Activated naive CD4-positive, alpha-beta T cell treated with anti-CD3 and anti-CD28 coated beads for 36 hours (primary cell): ENCODE measurements around the gene RNF223. TPM values are rescaled to one million over a fixed set of nuclear protein-coding genes. Genes with fewer than 3 reads are reported as not detected.
"Not testable (repeated sequence)": the region's sequence is repeated elsewhere in the genome, so short reads cannot be mapped to it uniquely, and the experiment has no call there.

Experiments
- CTCF ChIA-PET: fragments of 350-600 bp; sonication (Branson Sonifier 250); formaldehyde crosslinking; loops from one replicate; lab custom pipeline; 2021; ENCODE audit warnings: antibody characterized with exemption; lab: Charles Lee
- DNase-seq: peaks from one replicate; pipeline ENCODE4 v3.0.0-alpha.2; 2020
- H3K27ac Mint-ChIP-seq: one replicate; pipeline ENCODE4 v1.8.0; 2021; ENCODE audit warnings: mild to moderate bottlenecking, mixed read lengths
- H3K27me3 Mint-ChIP-seq: one replicate; pipeline ENCODE4 v1.8.0; 2021; ENCODE audit warnings: low read depth, mixed read lengths
- H3K36me3 Mint-ChIP-seq: one replicate; pipeline ENCODE4 v1.8.0; 2021; ENCODE audit warnings: low read depth, mixed read lengths
- H3K4me1 Mint-ChIP-seq: one replicate; pipeline ENCODE4 v1.8.0; 2021; ENCODE audit warnings: low read depth, mixed read lengths
- H3K4me3 Mint-ChIP-seq: one replicate; pipeline ENCODE4 v1.8.0; 2021; ENCODE audit warnings: mild to moderate bottlenecking, moderate library complexity, mixed read lengths
- H3K9me3 Mint-ChIP-seq: one replicate; pipeline ENCODE4 v1.8.0; 2021; ENCODE audit warnings: mixed read lengths
- intact Hi-C: fragments of 100-400 bp; cut with micrococcal nuclease; formaldehyde crosslinking; loops from one replicate; pipeline ENCODE4 v1.15.1; 2023
- total RNA-seq, 2 experiments: library from RNA; stranded (reverse); gene quantifications; one replicate each; pipeline ENCODE4 v1.2.3, GENCODE V29; 2021

The RNF223 gene
- total RNA-seq, 2 experiments from 2014 or later, result not detected

GRCh38 chr1:1063945-1064831 is 9.9 kb downstream of the RNF223 start:
- H3K4me1 Mint-ChIP-seq, result peaks cover 46% of the 10 kb centered on the region

GRCh38 chr1:1063261-1063944 is 10.7 kb downstream of the RNF223 start:
- DNase-seq, result no peak
- H3K27me3 Mint-ChIP-seq, result peaks cover 16% of the 10 kb centered on the region
- peaks cover 6% of the 10 kb centered on the region for H3K36me3 Mint-ChIP-seq
- peak overlapping the region; percentile 84 for H3K27ac Mint-ChIP-seq
- intact Hi-C loops, result loop anchor here (1.0 kb wide), 1 partner anchor 79 kb away; no protein-coding TSS in a partner anchor
- CTCF ChIA-PET, result interaction anchor here (0.6 to 3.1 kb wide), 18 partner anchors 15 to 242 kb away, joined by 3 to 39 read pairs (median 4); partner anchors contain the start of genes ISG15 and PERM1
- peaks cover 51% of the 10 kb centered on the region for H3K4me1 Mint-ChIP-seq
- H3K4me3 Mint-ChIP-seq, result peak overlapping the region; percentile 72
- no peaks in the 10 kb centered on the region for H3K9me3 Mint-ChIP-seq

More at GRCh38 chr1:1063945-1064831, 9.9 kb downstream of the RNF223 start:
- Mint-ChIP-seq H3K4me3 (peak overlapping the region; percentile 72), H3K27me3 (peaks cover 11% of the 10 kb centered on the region), H3K27ac (peak overlapping the region; percentile 84), H3K36me3 (peaks cover 6% of the 10 kb centered on the region), H3K9me3 (no peaks in the 10 kb centered on the region)
- intact Hi-C loops, result loop anchor here (1.0 to 2.0 kb wide), 7 partner anchors 31 to 145 kb away; partner anchors contain the start of genes C1orf159 and ISG15
- CTCF ChIA-PET, result interaction anchor here (0.6 to 3.1 kb wide), 17 partner anchors 15 to 241 kb away, joined by 3 to 39 read pairs (median 4); partner anchors contain the start of genes ISG15 and PERM1
- DNase-seq, result peak; percentile 98

- intact Hi-C loops, result loop anchor here (1.0 kb wide), 1 partner anchor 78 kb away; no protein-coding TSS in a partner anchor
- Mint-ChIP-seq H3K9me3 (no peaks in the 10 kb centered on the region), H3K27me3 (peaks cover 24% of the 10 kb centered on the region), H3K4me3 (peak overlapping the region; percentile 72), H3K27ac (peak overlapping the region; percentile 84), H3K36me3 (peaks cover 4% of the 10 kb centered on the region), H3K4me1 (peaks cover 51% of the 10 kb centered on the region)
- DNase-seq, result no peak
- CTCF ChIA-PET, result interaction anchor here (1.1 to 3.1 kb wide), 7 partner anchors 17 to 79 kb away, joined by 3 to 39 read pairs (median 4); partner anchors contain the start of gene PERM1
Observed at GRCh38 chr1:1062348-1063163, 11.6 kb downstream of the RNF223 start.

- intact Hi-C loops, result no loop called here
- H3K36me3 Mint-ChIP-seq, result peaks cover 4% of the 10 kb centered on the region
- no peak overlapping the region for H3K27ac Mint-ChIP-seq
- peaks cover 26% of the 10 kb centered on the region for H3K27me3 Mint-ChIP-seq
- peak; percentile 33 for DNase-seq
- CTCF ChIA-PET, result interaction anchor here (1.1 to 3.1 kb wide), 4 partner anchors 23 to 78 kb away, joined by 3 to 39 read pairs (median 8); partner anchors contain the start of gene PERM1
- peak overlapping the region; percentile 72 for H3K4me3 Mint-ChIP-seq
- H3K9me3 Mint-ChIP-seq, result no peaks in the 10 kb centered on the region
- H3K4me1 Mint-ChIP-seq, result peaks cover 48% of the 10 kb centered on the region
Observed at GRCh38 chr1:1061682-1062345, 12.3 kb downstream of the RNF223 start.

GRCh38 chr1:1060281-1061000 is 13.7 kb downstream of the RNF223 start:
- H3K4me3 Mint-ChIP-seq, result peak overlapping the region; percentile 71
- H3K27me3 Mint-ChIP-seq, result peaks cover 26% of the 10 kb centered on the region
- peaks cover 40% of the 10 kb centered on the region for H3K4me1 Mint-ChIP-seq
- no peak for DNase-seq
- intact Hi-C loops, result no loop called here
- peaks cover 4% of the 10 kb centered on the region for H3K36me3 Mint-ChIP-seq
- no peak overlapping the region for H3K27ac Mint-ChIP-seq
- H3K9me3 Mint-ChIP-seq, result no peaks in the 10 kb centered on the region
- CTCF ChIA-PET, result interaction anchor here (1.1 to 2.9 kb wide), 2 partner anchors 43 to 76 kb away, joined by 3 to 10 read pairs; no protein-coding TSS in a partner anchor

GRCh38 chr1:1059494-1060280 is 14.4 kb downstream of the RNF223 start:
- H3K27ac Mint-ChIP-seq, result no peak overlapping the region
- intact Hi-C loops, result loop anchor here (1.0 kb wide), 2 partner anchors 19 to 26 kb away; no protein-coding TSS in a partner anchor
- CTCF ChIA-PET, result interaction anchor here (1.1 to 2.9 kb wide), 2 partner anchors 42 to 75 kb away, joined by 3 to 10 read pairs; no protein-coding TSS in a partner anchor

GRCh38 chr1:1058921-1059493 is 15.1 kb downstream of the RNF223 start:
- intact Hi-C loops, result loop anchor here (1.0 kb wide), 2 partner anchors 19 to 26 kb away; no protein-coding TSS in a partner anchor
- CTCF ChIA-PET, result interaction anchor here (2.9 kb wide), 1 partner anchor 75 kb away, joined by 10 read pairs; no protein-coding TSS in a partner anchor
- Mint-ChIP-seq H3K27ac (peak overlapping the region; percentile 30), H3K27me3 (peaks cover 26% of the 10 kb centered on the region), H3K9me3 (no peaks in the 10 kb centered on the region), H3K4me3 (peak overlapping the region; percentile 75), H3K36me3 (peaks cover 4% of the 10 kb centered on the region), H3K4me1 (peaks cover 34% of the 10 kb centered on the region)
- peak; percentile 64 for DNase-seq

More at GRCh38 chr1:1059494-1060280, 14.4 kb downstream of the RNF223 start:
- peak; percentile 94 for DNase-seq
- Mint-ChIP-seq H3K9me3 (no peaks in the 10 kb centered on the region), H3K27me3 (peaks cover 26% of the 10 kb centered on the region), H3K36me3 (peaks cover 4% of the 10 kb centered on the region), H3K4me1 (peaks cover 37% of the 10 kb centered on the region), H3K4me3 (peak overlapping the region; percentile 71)

GRCh38 chr1:1058088-1058905 is 15.8 kb downstream of the RNF223 start:
- H3K4me1 Mint-ChIP-seq, result peaks cover 31% of the 10 kb centered on the region
- intact Hi-C loops, result no loop called here
- no peaks in the 10 kb centered on the region for H3K9me3 Mint-ChIP-seq
- peaks cover 26% of the 10 kb centered on the region for H3K27me3 Mint-ChIP-seq
- DNase-seq, result no peak
- CTCF ChIA-PET, result interaction anchor here (0.7 to 2.9 kb wide), 2 partner anchors 25 to 74 kb away, joined by 4 to 10 read pairs; no protein-coding TSS in a partner anchor
- peak overlapping the region; percentile 75 for H3K4me3 Mint-ChIP-seq
- peaks cover 4% of the 10 kb centered on the region for H3K36me3 Mint-ChIP-seq
- H3K27ac Mint-ChIP-seq, result no peak overlapping the region

- intact Hi-C loops, DNase-seq, H3K36me3 Mint-ChIP-seq, H3K9me3 Mint-ChIP-seq, H3K27ac Mint-ChIP-seq, H3K4me3 Mint-ChIP-seq: not testable (repeated sequence)
- CTCF ChIA-PET, result interaction anchor here (0.7 to 2.9 kb wide), 2 partner anchors 24 to 73 kb away, joined by 4 to 10 read pairs; no protein-coding TSS in a partner anchor
- peaks cover 26% of the 10 kb centered on the region for H3K27me3 Mint-ChIP-seq
- peaks cover 26% of the 10 kb centered on the region for H3K4me1 Mint-ChIP-seq
Observed at GRCh38 chr1:1057769-1058087, 16.4 kb downstream of the RNF223 start.
